Right kidney (tissue), 1 donor: ENCODE measurements around the gene OBSL1.

Source experiments
- DNase-seq: peaks from one replicate; pipeline ENCODE4 v3.0.0-alpha.2; 2016

Gene OBSL1

DNA sequence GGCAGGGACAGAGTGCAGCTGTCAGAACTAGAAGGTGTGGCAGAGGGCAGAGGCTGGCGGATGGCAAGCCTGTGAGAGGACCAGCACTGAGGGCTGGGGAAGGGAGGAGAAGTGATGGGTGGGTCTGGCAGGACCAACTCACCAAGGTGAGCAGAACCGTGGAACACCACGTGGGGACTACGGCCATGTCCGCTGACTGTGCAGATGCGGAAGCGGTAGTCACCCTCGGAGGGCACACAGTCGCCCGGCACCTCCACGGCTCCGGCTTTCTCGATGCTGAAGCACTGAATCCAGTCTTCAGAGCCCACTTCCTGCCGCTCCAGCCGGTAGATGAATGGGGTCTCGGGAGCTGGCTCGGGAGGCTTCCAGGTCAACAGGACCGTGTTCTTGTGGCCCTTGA is 4.2 kb downstream of the OBSL1 start:
- no peak for DNase-seq

DNA sequence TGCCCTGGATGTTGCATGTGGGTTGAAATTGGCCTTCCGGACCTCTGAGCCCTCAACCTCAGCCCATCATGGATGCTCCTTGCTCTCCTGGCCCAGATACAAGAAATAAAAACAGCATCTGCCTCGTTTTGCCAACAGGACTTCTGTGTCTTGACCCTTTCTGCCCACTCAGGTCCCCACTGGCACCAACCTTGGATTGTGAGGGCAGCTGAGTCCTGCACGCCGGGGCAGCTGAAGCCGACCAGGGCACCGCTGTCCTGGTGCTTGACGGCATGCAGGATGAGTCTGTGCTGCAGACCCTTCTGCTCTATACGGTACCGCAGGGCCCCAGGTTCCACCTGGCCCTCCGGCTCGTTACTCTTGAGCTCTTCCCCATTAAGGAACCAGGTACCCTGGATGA is 4.7 kb downstream of the OBSL1 start:
- no peak for DNase-seq

DNA sequence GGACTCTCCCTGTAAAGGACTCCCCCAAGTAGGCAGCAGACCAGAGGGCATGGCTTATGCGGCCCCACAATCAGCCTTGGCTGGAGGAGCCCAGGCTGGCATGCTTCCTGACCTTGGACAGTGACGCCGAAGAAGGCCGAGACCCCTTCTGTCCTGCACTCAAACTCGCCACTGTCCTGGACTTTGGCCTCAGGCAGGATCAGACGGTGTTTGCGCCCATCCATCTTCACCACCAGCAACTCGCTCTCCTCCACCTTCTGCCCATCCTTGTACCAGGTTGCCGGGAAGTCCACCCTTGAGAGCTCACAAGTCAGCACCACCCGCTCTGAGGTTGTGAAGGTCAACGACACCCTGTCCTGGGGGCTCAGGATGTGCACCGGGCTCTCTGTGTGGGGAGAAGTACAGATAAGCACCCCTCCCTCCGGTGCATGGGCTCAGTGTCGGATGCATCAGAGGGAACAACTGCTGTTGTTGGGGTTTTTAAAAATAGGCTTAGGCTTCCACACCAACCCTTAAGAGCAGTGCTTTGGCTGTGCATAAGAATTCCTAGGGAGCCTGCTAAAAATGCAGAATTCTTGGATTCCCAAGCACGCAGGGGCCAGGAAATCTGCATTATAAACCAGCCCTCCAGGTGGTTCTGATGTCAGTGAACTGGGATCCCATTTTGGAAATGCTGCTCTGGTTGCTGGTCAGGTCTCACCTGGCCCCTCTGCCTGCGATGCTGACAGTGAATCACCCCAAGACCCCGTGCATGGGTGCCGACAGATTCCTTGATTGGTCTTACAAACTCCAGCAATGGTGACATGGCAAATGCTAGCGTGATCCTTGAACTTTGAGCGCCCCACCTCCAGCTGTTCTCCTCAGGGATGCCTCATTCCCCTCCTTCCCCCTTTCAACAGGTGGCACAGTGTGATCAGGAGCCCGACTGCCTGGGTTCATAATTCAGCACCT is 5.9 kb downstream of the OBSL1 start:
- no peak for DNase-seq

- no peak for DNase-seq
Observed at GRCh38 chr2:219563271-219563928, 7.9 kb downstream of the OBSL1 start.

DNA sequence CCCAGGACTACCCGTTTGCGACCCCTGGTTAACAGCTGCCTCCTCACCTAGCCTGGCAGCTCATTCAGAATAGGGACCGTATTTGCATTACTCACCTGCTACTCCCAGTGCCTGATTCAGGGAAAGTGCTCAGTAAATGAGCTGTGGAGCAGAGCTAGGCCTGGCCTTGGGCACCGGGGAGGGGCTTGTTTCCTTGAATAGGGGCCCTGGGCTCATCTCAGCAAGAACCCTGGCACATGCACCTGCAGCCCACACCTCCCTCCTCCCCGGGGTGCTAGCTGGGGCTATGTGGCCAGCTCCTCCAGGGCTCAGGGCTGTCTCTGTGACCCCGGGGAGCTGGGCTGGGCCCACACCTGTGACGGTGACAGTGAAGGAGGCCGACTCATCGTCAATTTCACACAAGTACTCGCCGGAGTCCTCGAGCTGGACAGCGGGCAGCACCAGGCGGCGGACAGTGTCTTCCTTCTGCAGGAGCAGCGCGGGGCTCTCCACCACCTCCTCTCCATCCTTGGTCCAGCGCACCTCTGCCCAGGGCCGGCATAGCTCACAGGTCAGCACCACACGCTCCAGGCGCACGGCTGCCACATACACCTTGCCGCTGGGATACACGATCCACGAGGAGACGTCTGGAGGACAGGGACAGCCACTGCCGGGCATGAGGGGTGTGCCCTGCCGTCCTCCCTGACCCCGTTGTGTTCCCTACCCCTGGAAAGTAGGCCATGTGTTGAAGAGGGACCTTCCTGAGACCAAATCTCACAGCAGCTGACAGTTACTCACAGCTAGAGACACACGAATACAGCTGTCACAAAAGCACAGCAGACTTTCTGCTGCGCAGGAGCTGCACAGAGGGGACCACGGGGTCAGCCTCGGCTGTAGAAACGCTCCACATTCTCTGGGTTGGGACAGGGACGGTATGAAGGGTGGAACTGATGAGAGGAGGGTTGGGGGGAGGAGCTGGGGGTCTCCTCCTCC is 9.0 kb downstream of the OBSL1 start:
- no peak for DNase-seq

- no peak for DNase-seq
Observed at GRCh38 chr2:219561179-219562048, 9.9 kb downstream of the OBSL1 start.

DNA sequence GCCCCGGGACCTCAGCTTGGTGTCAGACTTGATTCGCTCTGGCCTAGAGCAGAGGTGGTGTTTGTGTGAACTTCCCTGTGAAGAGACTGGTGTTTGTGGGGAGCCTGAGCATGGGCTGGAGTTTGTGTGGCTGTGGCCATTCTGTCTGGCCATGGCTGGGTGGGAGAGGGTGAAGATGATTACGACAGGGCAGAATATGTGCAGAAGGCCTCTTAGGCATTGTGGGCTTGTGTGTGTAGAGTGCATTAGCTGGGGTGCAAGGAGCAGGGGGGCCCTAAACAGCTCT is 10.5 kb downstream of the OBSL1 start:
- DNase-seq: no peak

- no peak for DNase-seq
Observed at GRCh38 chr2:219560037-219560892, 11.1 kb downstream of the OBSL1 start.

DNA sequence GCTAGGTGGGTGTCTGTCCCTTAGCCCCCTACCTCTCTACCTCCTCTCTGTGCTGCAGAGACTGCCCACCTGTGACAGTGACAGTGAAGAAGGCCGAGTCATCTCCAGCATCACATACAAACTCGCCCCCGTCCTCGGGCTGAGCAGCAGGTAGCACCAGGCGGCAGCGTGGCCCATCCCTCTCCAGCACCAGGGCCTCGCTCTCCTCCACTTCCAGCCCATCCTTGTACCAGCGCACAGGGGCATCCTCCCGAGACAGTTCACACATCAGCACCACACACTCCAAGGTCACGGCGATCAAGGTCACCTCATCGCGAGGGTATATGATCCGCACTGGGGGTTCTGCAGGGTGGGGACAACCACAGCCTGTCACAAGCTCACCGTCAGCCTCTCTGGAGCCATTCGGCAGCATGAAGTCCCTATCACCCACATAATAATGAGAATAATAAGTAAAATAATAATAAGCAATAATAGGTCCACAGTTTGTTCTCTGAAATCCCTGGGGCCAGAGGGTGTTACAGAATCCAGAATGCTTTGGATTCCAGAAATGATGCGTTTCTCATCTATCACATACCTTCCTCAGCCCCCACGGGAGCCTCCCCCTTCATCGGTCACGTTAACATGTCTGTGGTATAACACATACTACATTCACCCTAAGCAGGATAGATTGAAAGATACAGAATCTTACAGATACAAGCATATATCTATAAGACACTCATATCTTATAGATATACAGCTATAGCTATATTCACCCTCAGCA is 12.0 kb downstream of the OBSL1 start:
- DNase-seq: no peak

DNA sequence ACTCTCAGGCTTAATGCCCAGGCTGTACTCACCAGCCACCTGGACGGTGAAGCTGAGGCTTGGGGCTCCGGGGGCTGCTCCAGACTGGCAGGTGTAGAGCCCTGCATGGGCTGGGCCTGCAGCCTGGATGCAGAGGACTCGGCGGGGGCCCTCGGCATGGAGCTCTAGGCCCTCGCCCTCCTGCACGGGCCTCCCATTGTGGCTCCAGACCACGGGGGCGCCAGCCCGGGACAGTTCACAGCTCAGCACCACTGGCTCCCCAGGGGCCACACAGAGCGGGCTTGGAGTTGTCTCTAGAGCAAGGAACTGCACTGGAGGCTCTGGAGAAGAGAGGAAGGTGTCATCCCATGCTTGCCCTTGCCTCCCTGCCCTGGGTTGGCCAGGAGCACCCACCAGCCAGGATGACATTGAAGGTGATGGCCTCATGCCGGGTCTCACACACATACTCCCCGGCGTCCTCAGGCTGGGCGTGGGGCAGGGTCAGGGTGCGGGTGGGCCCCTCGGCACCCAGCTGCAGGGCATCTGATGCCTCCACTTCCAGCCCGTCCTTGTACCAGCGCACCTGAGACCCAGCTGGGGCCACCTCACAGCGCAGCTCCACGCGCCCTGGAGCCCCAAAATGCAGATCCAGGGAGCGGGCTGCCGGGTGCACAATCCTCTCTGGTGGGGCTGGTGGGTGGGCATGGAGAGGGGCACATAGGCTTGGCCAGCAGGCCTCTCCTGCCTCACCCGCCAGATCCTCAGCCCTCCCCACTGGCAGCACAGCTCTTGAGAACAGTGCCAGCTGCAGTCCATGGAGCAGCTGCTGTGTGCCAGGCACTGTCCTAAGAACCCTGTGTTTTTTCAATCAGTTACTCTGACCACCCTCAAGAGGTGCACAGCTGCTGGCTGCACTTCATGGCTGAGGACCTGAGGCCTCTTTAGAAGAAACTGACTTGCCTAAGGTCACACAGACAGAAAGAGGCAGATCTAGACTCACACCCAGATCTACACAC is 13.3 kb downstream of the OBSL1 start:
- no peak for DNase-seq

- no peak for DNase-seq
Observed at GRCh38 chr2:219557320-219557719, 14.0 kb downstream of the OBSL1 start.

DNA sequence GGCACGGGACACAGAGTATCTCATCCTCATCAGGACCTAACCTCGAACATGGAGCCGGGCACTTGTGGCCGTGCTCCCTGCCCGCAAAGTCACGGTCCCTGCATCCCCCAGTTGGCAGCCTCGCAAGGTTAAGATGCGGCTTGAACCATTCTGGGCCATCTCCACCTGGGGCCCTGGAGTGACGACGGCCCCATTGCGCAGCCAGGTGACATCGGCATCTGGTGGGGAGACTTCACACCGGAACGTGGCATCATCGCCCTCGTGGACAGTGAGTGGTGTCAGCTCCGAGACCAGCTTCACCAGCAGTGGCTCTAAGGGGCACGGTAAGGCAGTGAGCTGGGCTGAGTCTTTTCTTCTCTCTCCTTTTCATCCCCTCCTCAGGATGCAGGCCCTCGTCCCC is 14.9 kb downstream of the OBSL1 start:
- no peak for DNase-seq

- DNase-seq: no peak
Observed at GRCh38 chr2:219555956-219556355, 15.4 kb downstream of the OBSL1 start.

- DNase-seq: no peak
Observed at GRCh38 chr2:219554350-219554749, 17.0 kb downstream of the OBSL1 start.

- no peak for DNase-seq
Observed at GRCh38 chr2:219553463-219553963, 17.8 kb downstream of the OBSL1 start.

GRCh38 chr2:219553168-219553417 is 18.2 kb downstream of the OBSL1 start:
- no peak for DNase-seq

DNA sequence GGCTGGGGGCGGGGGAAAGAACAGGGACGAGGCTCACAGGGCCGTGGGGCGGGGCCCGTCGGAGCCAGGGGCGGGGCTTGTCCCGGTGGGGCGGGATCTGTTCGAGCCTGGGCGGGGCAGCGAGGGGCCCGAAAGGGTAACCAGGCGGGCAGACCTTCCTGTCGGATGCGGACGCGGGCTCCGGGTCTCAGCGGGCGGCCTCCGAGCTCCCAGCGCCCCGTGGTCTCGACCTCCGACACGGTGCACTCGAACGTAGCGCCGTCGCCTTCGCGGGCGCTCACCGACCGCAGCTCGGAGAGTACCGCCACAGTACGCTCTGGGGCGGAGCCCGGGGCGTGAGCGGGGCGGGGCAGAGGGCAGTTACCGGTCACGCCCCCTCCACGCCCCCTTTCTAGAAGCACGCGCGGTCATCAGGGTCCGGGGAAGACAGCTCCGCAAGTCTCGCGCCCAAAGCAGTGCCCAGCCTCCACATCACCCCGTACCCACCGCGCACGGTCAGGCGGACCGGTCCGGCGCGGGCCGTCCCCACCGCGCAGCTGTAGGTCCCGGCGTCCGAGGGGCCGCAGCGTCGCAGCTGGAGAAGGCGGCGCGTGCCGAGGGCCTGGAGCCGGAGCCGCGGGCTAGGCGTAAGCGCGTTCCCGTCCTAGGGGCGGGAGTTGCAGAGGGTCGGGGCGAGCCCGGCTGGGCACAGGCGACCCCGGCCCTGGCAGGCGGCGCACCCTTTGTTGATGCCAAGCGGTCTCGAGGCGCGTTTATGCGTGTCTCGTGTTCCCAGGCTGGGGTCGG is 18.8 kb downstream of the OBSL1 start:
- peak; percentile 99 for DNase-seq
